CD4-positive, alpha-beta T cell (primary cell): ENCODE results near the gene UBE2F. TPM values are rescaled to one million over a fixed set of nuclear protein-coding genes. Genes with fewer than 3 reads are reported as not detected.

ENCODE experiments used
- ATAC-seq: fragments of 200-7000 bp; cut with Tn5 transposase; one replicate; pipeline ENCODE4 v1.10.0; 2022; ENCODE audit warnings: mild to moderate bottlenecking; ENCODE audit not compliant: poor library complexity
- CTCF ChIA-PET: fragments of 350-600 bp; sonication (Branson Sonifier 250); formaldehyde crosslinking; loops from one replicate; lab custom pipeline; 2021; ENCODE audit warnings: antibody characterized with exemption, inconsistent platforms; lab: Charles Lee
- POLR2A ChIA-PET: fragments of 350-600 bp; sonication (Branson Sonifier 250); formaldehyde crosslinking; loops from one replicate; lab custom pipeline; 2021; ENCODE audit warnings: antibody characterized with exemption, inconsistent platforms; lab: Charles Lee
- DNase-seq, 14 experiments: peaks; one replicate each; pipeline ENCODE4 v3.0.0-alpha.2; 2013 to 2020; ENCODE audit warnings: mixed read lengths in 2 of 14
- H3K27ac ChIP-seq, 2 donors: one replicate each; pipeline versions ENCODE4 v1.5.1 to v1.7.0; 2013; ENCODE audit warnings: low read length in 2 of 2, low read depth in 1 of 2, mild to moderate bottlenecking in 1 of 2
- H3K27me3 ChIP-seq, 2 experiments: 1 replicate in 1 of 2; 2 replicates in 1 of 2; pipeline versions ENCODE4 v1.6.1 to v1.7.0; 2013; ENCODE audit warnings: low read length in 2 of 2, control low read depth in 1 of 2, mild to moderate bottlenecking in 1 of 2, moderate library complexity in 1 of 2; ENCODE audit not compliant: insufficient read depth in 2 of 2, control insufficient read depth in 1 of 2
- H3K36me3 ChIP-seq: one replicate; pipeline ENCODE4 v1.6.1; 2013; ENCODE audit warnings: low read length, control low read depth; ENCODE audit not compliant: insufficient read depth
- H3K4me1 ChIP-seq: one replicate; pipeline ENCODE4 v1.6.1; 2013; ENCODE audit warnings: low read length, control low read depth; ENCODE audit not compliant: insufficient read depth
- H3K4me3 ChIP-seq: one replicate; pipeline ENCODE4 v1.5.1; 2013; ENCODE audit warnings: mild to moderate bottlenecking, low read length, moderate library complexity
- H3K9me3 ChIP-seq, 2 experiments: 1 replicate in 1 of 2; 2 replicates in 1 of 2; pipeline versions ENCODE4 v1.6.1 to v1.7.0; 2013; ENCODE audit warnings: low read length in 2 of 2, mild to moderate bottlenecking in 2 of 2, control low read depth in 1 of 2, moderate library complexity in 1 of 2; ENCODE audit not compliant: control insufficient read depth in 1 of 2, insufficient read depth in 1 of 2
- H3K27ac Mint-ChIP-seq: one replicate; pipeline ENCODE4 v1.8.0; 2020; ENCODE audit warnings: mixed read lengths
- H3K27me3 Mint-ChIP-seq: one replicate; pipeline ENCODE4 v1.8.0; 2021; ENCODE audit warnings: mixed read lengths
- H3K36me3 Mint-ChIP-seq: one replicate; pipeline ENCODE4 v1.8.0; 2021; ENCODE audit warnings: low read depth, mixed read lengths
- H3K4me1 Mint-ChIP-seq: one replicate; pipeline ENCODE4 v1.8.0; 2021; ENCODE audit warnings: low read depth, mixed read lengths
- H3K4me3 Mint-ChIP-seq: one replicate; pipeline ENCODE4 v1.8.0; 2020; ENCODE audit warnings: mild to moderate bottlenecking, mixed read lengths
- H3K9me3 Mint-ChIP-seq: one replicate; pipeline ENCODE4 v1.8.0; 2020; ENCODE audit warnings: mixed read lengths
- CTCF ChIP-seq: fragments of 200-600 bp; IDR thresholded peaks from one replicate; pipeline ENCODE4 v1.8.0; 2022; ENCODE audit warnings: antibody characterized with exemption, mild to moderate bottlenecking
- intact Hi-C, 2 experiments: fragments of 100-400 bp; cut with DNase I in 1 of 2; cut with micrococcal nuclease in 1 of 2; formaldehyde crosslinking; loops; one replicate each; pipeline versions ENCODE4 v1.15.1 to v1.9.0; 2023 to 2025; cut with DNase I, micrococcal nuclease
- total RNA-seq, 174 experiments: library from RNA in 2 of 174; stranded (reverse) in 2 of 174; gene quantifications; one replicate each; pipeline ENCODE4 v1.2.3 and lab custom pipeline; 2021 to 2026

UBE2F gene
- total RNA-seq, 2 experiments from 2014 or later: 23.2 to 27.4 TPM

- no peak for TF ChIP-seq CTCF
- peaks cover 37% of the 10 kb centered on the region for H3K36me3 ChIP-seq
- no peaks in the 10 kb centered on the region for H3K4me1 ChIP-seq
- intact Hi-C loops: no loop called here
- H3K4me1 Mint-ChIP-seq: no peaks in the 10 kb centered on the region
- H3K27me3 Mint-ChIP-seq: no peaks in the 10 kb centered on the region
- peaks cover 85% of the 10 kb centered on the region for H3K36me3 Mint-ChIP-seq
- no peaks in the 10 kb centered on the region for H3K9me3 ChIP-seq
- ChIA-PET CTCF (no interaction called here), POLR2A (no interaction called here)
- ATAC-seq (no peak), DNase-seq (no peak)
- H3K27ac Mint-ChIP-seq: no peak overlapping the region
- H3K4me3 Mint-ChIP-seq: no peak overlapping the region
- H3K4me3 ChIP-seq: no peak overlapping the region
- H3K27ac ChIP-seq: no peak overlapping the region
- no peaks in the 10 kb centered on the region for H3K9me3 Mint-ChIP-seq
- no peaks in the 10 kb centered on the region for H3K27me3 ChIP-seq
These were observed 113.7 kb downstream of the UBE2F start for GRCh38 chr2:238080518-238080917.

- intact Hi-C loops: no loop called here
- H3K9me3 Mint-ChIP-seq: no peaks in the 10 kb centered on the region
- Histone ChIP-seq H3K27ac (no peak overlapping the region), H3K9me3 (no peaks in the 10 kb centered on the region), H3K27me3 (no peaks in the 10 kb centered on the region), H3K4me3 (no peak overlapping the region), H3K4me1 (no peaks in the 10 kb centered on the region), H3K36me3 (peaks cover 37% of the 10 kb centered on the region)
- H3K4me3 Mint-ChIP-seq: no peak overlapping the region
- CTCF ChIA-PET: no interaction called here
- POLR2A ChIA-PET: no interaction called here
- H3K27me3 Mint-ChIP-seq: no peaks in the 10 kb centered on the region
- no peak for ATAC-seq
- DNase-seq: no peak
- TF ChIP-seq CTCF: no peak
- no peak overlapping the region for H3K27ac Mint-ChIP-seq
- H3K4me1 Mint-ChIP-seq: no peaks in the 10 kb centered on the region
- peaks cover 79% of the 10 kb centered on the region for H3K36me3 Mint-ChIP-seq
These were observed 114.3 kb downstream of the UBE2F start for GRCh38 chr2:238081150-238081549.

- CTCF ChIA-PET: interaction anchor here (1.2 kb wide), 1 partner anchor 12 kb away, joined by 3 read pairs; no protein-coding TSS in a partner anchor
These were observed 114.7 kb downstream of the UBE2F start for GRCh38 chr2:238081561-238081960.

More at GRCh38 chr2:238081561-238081960, 114.7 kb downstream of the UBE2F start:
- no peak overlapping the region for H3K4me3 ChIP-seq
- peaks cover 75% of the 10 kb centered on the region for H3K36me3 Mint-ChIP-seq
- no peak overlapping the region for H3K27ac Mint-ChIP-seq
- ATAC-seq: no peak
- no peaks in the 10 kb centered on the region for H3K9me3 Mint-ChIP-seq
- H3K27me3 ChIP-seq: no peaks in the 10 kb centered on the region
- H3K27ac ChIP-seq: no peak overlapping the region
- H3K27me3 Mint-ChIP-seq: no peaks in the 10 kb centered on the region
- POLR2A ChIA-PET: no interaction called here
- H3K4me3 Mint-ChIP-seq: no peak overlapping the region
- no peaks in the 10 kb centered on the region for H3K4me1 ChIP-seq
- intact Hi-C loops: no loop called here
- no peak for DNase-seq
- H3K9me3 ChIP-seq: no peaks in the 10 kb centered on the region
- no peak for TF ChIP-seq CTCF
- H3K4me1 Mint-ChIP-seq: no peaks in the 10 kb centered on the region
- H3K36me3 ChIP-seq: peaks cover 37% of the 10 kb centered on the region
